NCI-H2081 treated with DMSO at 0.1 percent for 48 hours (cell line): Measurements from ENCODE around the gene PRKAR2B.
"Not testable (repeated sequence)": the region's sequence is repeated elsewhere in the genome, so short reads cannot be mapped to it uniquely, and the experiment has no call there.

Source experiments
- DNase-seq: peaks from one replicate; lab custom pipeline; 2025; lab: John Stamatoyannopoulos, UW

The PRKAR2B gene

GRCh38 chr7:107078517-107078966, 34.0 kb downstream of the PRKAR2B start:
- DNase-seq = no peak

DNA sequence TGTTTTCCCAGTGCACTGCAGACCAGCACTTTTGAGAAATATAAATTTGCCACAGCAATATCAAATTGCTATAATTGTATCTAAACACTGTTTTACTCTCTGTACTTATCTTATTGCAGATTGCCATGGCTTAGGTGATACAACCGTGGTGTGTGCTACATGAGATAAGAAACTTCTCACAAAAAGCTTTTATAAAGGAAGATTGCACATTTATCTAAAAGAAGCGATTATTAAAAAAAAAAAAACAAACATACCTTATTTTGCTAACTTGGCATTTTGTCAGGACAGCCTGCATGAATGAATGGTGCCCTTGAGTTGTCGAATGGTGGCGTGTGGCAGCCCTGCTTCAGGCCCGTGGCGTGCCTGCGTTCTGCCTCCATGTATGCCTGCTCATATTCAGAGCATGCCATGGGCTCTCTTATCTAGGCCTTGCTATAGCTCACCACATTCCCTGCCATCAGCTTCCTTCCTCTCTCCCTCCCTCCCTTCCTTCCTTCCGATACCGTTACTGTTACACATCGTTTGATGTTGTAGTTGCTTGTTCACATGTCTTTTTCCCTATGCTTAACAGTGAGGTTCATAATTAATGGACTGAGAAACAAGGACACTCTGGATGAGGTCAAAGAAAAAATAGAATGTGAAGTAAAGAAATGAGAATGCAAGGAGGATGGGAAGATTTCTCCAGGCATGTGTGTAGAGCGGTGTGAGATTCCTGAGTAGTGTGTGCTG, 34.9 kb downstream of the PRKAR2B start:
- no peak for DNase-seq

GRCh38 chr7:107080099-107080505, 35.6 kb downstream of the PRKAR2B start:
- DNase-seq = no peak

- no peak for DNase-seq
Observed at GRCh38 chr7:107080533-107080932, 36.0 kb downstream of the PRKAR2B start.

DNA sequence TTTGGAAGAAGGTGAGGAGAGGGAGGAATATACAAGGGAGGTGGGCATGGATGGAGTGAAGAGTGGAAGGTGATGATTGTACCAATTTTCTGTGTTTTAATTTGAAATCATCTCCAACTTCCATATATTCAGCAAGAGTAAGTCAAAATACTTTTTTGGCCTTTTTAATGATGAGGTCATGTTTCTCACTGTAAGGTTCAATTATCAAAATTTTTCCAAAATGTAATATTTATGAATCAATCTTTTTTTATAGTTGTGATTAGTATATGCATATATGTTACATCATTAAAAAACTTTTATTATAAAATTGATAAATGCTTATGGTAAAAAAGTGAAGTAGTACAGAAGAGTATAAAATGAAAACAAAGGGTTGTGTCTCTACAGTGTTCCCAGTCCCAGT, 40.7 kb downstream of the PRKAR2B start:
- DNase-seq = no peak

DNA sequence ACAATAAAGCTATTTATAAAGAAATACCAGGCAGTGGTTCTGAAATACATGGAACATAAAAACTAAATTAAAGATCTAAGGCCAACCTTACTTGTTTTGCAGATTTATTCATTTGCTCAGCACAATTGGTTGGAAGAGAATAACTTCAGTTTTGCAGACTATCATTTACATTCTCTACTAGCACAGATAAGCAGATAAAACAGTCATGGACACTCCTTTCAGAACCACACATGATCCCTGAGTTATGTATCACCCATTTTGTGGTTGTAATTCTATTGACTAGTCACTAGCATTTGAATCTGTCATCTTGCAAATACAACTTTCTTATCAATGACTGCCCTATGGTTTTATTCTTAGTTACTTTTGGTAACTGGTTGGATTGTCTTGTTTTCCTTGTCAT, 45.1 kb downstream of the PRKAR2B start:
- DNase-seq = no peak

- DNase-seq = no peak
Observed at GRCh38 chr7:107090457-107090856, 46.0 kb downstream of the PRKAR2B start.

DNA sequence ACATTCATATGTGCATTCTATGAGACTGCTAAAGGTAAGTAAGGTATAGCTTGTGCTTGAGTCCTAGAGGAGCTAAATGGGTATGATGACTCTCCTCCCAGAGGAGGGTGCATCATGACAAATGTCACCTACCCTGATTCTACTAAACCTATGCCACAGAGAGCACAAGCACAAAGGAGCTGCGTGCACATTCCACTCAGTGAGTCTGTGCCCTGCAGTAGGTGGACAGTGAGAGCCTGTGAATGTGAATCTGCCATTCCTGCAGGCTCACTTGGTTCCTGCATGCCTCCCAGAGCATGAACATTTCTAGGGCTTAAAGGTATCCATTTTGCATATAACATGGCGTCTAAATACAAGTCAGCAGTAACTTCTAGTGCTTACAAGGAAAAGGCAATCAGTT, 46.8 kb downstream of the PRKAR2B start:
- DNase-seq = no peak

GRCh38 chr7:107093671-107094070, 49.2 kb downstream of the PRKAR2B start:
- not testable (repeated sequence) for DNase-seq

DNA sequence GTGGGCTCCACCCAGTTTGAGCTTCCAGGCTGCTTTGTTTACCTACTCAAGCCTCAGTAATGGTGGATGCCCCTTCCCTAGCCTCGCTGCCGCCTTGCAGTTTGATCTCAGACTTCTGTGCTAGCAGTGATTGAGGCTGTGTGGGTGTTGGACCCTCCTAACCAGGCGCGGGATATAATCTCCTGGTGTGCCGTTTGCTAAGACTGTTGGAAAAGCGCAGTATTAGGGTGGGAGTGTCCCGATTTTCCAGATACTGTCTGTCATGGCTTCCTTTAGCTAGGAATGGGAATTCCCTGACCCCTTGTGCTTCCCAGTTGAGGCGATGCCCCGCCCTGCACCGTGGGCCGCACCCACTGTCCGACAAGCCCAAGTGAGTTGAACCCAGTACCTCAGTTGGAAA, 54.6 kb downstream of the PRKAR2B start:
- not testable (repeated sequence) for DNase-seq

DNA sequence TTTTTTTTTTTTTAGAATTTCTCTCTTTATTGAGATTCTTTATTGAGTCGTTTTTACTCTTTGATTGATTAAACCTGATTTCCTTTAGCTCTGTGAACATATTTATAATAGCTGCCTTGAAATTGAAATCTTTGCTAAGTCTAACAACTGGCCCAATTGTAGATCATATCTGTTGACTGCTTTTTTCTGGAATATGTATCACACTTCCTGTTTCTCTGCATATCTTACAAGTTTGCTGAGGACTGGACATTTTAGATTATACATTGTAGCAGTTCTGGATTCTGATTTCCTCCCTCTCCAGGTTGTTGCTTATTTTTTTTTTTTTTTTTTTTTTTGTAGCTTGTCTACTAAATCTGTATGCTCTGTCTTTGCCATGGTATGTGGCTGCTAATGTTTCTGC, 56.3 kb downstream of the PRKAR2B start:
- DNase-seq = no peak

DNA sequence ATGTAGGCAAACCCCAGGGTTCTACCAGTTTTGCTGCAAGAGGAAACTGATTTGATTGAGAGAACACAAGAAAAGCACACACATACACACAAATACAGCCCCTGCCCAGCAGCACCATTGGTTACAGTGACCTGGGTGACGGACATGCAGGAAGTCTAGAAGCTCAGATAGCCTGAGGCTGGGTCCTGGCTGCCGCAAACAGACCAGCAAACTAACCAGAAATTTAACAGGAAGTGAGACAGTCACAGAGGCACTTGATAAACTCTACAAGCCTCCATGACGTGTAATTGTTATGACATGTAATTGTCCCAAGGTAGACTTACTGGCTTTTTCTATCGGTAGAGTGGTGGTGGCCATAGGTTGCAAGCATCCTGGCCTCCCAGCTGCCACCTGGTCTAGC, 58.9 kb downstream of the PRKAR2B start:
- DNase-seq = no peak

DNA sequence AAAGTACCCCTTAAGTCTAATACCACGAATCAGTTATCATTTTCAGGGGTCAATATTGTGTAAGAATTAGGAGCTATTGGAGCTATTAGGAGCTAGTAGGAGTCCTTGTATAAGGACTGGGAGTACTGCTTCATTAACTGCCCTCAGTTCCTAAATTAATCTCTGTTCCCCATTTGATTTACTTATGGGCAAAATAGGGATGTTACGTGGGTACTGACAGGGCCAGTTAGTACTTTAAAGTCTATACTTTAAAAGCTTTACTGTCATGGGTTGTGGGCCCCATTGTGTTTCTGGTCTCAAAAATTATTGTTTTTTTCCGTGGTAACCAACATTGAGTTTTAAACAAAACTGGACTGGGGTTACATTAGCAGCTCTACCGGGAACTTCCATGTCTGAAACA, 60.3 kb downstream of the PRKAR2B start:
- no peak for DNase-seq

- DNase-seq = no peak
Observed at GRCh38 chr7:107105591-107106245, 61.2 kb downstream of the PRKAR2B start.

DNA sequence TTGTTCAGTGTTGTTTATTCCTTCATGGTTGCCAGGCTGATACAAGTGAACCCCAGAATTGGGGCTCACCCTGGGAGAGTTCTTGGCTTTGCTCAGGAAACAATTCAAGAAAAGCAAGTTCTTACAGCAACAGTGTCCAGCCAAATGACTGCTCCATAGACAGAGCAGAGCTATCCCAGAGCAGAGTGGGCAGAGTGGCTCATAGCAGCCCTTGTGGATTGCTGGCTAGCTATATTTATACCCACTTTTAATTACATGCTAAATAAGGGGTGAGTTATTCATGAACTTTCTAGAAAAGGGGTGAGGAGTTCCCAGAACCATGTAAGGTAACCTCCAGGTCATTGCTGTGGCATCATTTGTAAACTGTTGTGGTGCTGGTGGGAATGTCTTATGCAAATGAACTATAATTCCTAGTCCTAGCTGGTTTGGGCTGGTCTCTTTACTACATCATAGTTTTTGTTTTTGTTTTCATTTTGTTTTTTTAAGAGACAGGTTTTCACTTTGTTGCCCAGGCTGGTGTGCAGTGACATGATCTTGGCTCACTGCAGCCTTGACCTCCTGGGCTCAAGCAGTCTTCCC, 64.4 kb downstream of the PRKAR2B start:
- no peak for DNase-seq

- DNase-seq = no peak
Observed at GRCh38 chr7:107109955-107110354, 65.5 kb downstream of the PRKAR2B start.

DNA sequence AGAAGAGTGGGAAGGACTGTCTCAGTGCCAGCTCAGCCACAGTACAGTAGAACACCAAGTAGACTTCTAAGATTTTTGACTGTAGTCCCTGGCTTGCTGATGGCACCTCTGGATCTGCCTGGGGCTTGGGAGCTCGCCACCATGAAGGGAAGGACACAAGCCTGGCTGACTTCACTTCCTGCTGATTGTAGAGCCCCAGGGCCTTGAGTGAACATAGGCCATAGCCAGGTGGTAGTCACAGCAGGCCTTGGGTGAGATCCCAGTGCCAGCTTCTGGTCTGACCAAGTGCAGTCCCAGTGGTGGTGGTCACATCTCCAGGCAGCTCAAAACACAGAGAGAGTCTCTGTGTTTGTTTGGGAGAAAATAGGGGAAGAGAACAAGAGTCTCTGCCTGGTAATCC, 66.7 kb downstream of the PRKAR2B start:
- no peak for DNase-seq

- no peak for DNase-seq
Observed at GRCh38 chr7:107113866-107114265, 69.4 kb downstream of the PRKAR2B start.

DNA sequence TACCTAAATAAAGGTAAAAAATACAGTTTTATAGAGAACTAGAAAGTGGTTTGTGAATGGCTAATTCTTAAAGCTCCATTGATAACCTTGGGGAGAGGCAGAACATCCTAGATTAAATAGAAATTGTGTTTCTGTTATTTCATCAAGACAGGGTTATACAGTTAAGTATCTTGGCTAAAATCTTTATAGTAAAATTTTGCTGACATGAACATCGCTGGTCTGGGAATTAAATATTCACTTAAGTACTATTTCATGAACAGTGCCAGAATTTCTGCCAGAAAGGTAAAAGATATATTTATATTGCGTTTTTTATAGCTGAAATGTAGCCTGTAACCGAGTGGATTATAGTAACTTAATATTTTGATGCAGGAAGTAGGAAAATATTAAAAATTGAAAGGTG, 70.6 kb downstream of the PRKAR2B start:
- no peak for DNase-seq

DNA sequence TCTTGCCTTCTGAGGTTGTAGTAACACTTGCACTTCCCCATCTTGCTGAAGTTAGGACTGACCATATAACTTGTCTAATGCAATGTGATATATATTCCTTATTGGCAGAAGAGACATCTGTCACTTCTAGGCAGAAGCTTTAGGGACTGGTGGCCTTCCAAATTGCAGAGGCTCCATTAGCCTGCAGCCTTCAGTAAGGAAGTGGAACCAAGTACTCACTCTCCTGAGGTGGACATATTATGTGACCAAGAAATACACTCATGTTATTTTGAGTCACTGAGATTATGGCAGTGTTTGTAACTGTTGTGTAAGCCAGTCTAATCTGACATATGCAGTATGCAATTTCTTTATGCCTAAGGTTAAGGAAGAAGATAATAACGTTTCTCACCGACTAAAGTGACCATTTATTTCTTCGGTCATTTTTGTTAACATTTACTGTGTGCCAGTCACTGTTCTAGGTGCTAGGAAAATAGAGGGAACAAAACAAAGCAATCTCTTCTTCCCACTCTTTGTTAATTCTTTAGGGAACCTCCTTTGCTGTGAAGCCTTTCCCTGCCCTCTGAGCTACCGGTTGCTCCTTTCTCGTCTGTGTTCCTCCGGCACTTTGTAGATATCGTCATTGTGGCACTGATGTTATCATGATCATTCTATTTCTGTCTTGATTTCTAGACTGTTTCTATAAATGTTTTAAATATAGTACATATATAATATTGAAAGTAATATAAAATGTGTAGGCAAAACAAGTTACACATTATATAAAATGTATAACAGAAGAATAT, 71.4 kb downstream of the PRKAR2B start:
- no peak for DNase-seq

DNA sequence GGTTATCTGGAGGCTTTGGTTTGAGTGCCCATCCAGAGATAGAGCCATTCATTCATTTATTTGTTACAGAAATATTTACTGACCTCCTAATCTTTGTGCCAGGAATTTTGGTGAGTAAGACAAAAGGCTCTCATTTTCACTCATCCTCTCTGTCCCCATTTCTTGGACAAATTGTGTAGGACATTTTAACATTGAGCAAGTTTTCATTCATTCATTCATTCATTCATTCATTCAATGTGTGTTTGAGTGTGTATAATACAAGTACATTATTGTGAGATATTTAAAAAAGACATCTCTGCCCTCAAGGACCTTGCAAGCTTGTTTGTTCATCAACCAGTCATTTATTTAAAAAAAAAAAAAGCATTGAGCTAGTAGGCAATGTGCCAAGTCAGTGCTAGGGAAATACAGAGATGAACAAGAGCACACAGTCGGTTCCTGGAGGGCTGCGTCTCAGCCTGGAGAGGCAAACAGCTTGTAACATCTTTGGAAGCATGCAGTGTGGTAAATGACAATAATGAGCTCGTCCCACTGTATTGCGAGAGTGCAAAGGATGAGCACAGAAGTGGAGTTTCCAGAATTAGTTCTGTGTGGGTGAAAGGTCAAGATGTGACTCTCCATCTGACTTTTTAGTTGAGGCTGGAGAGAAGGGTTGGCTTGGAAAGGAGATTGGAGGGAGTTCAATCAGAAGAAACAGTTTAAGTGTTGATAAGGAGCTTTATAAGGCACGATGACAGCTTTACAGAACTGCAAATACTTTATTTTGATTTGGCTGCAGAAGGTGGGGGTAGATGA, 73.8 kb downstream of the PRKAR2B start:
- no peak for DNase-seq
